Suprapubic skin (tissue), 4 donors: Measurements from ENCODE around the gene UFSP2. TPM values are rescaled to one million over a fixed set of nuclear protein-coding genes. Genes with fewer than 3 reads are reported as not detected.
A peak's percentile ranks its signal among the peaks of the same experiment; 100 is the strongest.

Source experiments
- DNase-seq, 2 donors: peaks; one replicate each; pipeline ENCODE4 v3.0.0-alpha.2; 2019; ENCODE audit warnings: low spot score in 2 of 2
- H3K27ac ChIP-seq: fragments of 200-600 bp; sonication (generic); one replicate; pipeline ENCODE4 v1.5.1; 2019
- H3K27me3 ChIP-seq: fragments of 200-600 bp; sonication (generic); one replicate; pipeline ENCODE4 v1.5.1; 2019
- H3K36me3 ChIP-seq: fragments of 200-600 bp; sonication (generic); one replicate; pipeline ENCODE4 v1.5.1; 2019
- H3K4me1 ChIP-seq: fragments of 200-600 bp; sonication (generic); one replicate; pipeline ENCODE4 v1.5.1; 2019
- H3K4me3 ChIP-seq: fragments of 200-600 bp; sonication (generic); one replicate; pipeline ENCODE4 v1.5.1; 2019; ENCODE audit warnings: mild to moderate bottlenecking
- H3K9me3 ChIP-seq: fragments of 200-600 bp; sonication (generic); one replicate; pipeline ENCODE4 v1.5.1; 2019
- CTCF ChIP-seq, 2 donors: fragments of 200-600 bp in 1 of 2; fragments of 450-650 bp in 1 of 2; sonication (generic) in 1 of 2; IDR thresholded peaks; one replicate each; pipeline ENCODE4 v1.5.1; 2016 to 2019; ENCODE audit warnings: antibody characterized with exemption in 2 of 2, mild to moderate bottlenecking in 1 of 2, moderate library complexity in 1 of 2
- EP300 ChIP-seq: sonication (generic); formaldehyde crosslinking; IDR thresholded peaks from one replicate; pipeline ENCODE4 v1.6.1; 2017; ENCODE audit warnings: antibody characterized with exemption
- POLR2A ChIP-seq, 2 donors: fragments of 450-650 bp; IDR thresholded peaks; one replicate each; pipeline ENCODE4 v1.6.1; 2017; ENCODE audit warnings: antibody characterized with exemption in 2 of 2, mild to moderate bottlenecking in 2 of 2, moderate library complexity in 2 of 2
- POLR2AphosphoS5 ChIP-seq, 3 donors: sonication (generic); formaldehyde crosslinking; IDR thresholded peaks; one replicate each; pipeline ENCODE4 v1.6.1; 2017; ENCODE audit warnings: antibody characterized with exemption in 3 of 3
- WGBS: methylation state at CpG from one replicate; pipeline ENCODE4 v1.1.5; 2018; 5-methylcytosine and 5-hydroxymethylcytosine counted together
- total RNA-seq, 4 donors: library from RNA; depleted of rRNA; stranded (reverse); fragments of >200 nt; gene quantifications; one replicate each; pipeline ENCODE4 v1.1.0, GENCODE V29; 2016

Gene UFSP2
- total RNA-seq, 4 donors from 2014 or later: 20.6 to 35.7 (median 28.7) TPM

GRCh38 chr4:185380320-185380719 is 45.4 kb downstream of the UFSP2 start:
- H3K27me3 ChIP-seq: no peaks in the 10 kb centered on the region
- H3K9me3 ChIP-seq: no peaks in the 10 kb centered on the region
- H3K27ac ChIP-seq: peak overlapping the region; percentile 49
- H3K36me3 ChIP-seq: no peaks in the 10 kb centered on the region
- H3K4me1 ChIP-seq: peaks cover 16% of the 10 kb centered on the region
- WGBS: 81% methylated on average over 1 of the region's 1 CpG
- no peak overlapping the region for H3K4me3 ChIP-seq
- no peak for TF ChIP-seq POLR2A (IDR thresholded peaks at IDR 0.05)
- TF ChIP-seq EP300: no peak
- TF ChIP-seq POLR2AphosphoS5 (IDR thresholded peaks at IDR 0.05): no peak
- no peak for TF ChIP-seq CTCF (IDR thresholded peaks at IDR 0.05)
- no peak for DNase-seq

- DNase-seq: no peak
- 87% methylated on average over 13 of the region's 13 CpGs for WGBS
These were observed 46.2 kb downstream of the UFSP2 start for GRCh38 chr4:185379326-185380295.

GRCh38 chr4:185378264-185378663 is 47.5 kb downstream of the UFSP2 start:
- 95% methylated on average over 6 of the region's 6 CpGs for WGBS
- DNase-seq: no peak
- no peak for TF ChIP-seq EP300
- Histone ChIP-seq H3K9me3 (no peaks in the 10 kb centered on the region), H3K36me3 (no peaks in the 10 kb centered on the region), H3K4me3 (no peak overlapping the region), H3K27ac (no peak overlapping the region), H3K27me3 (no peaks in the 10 kb centered on the region), H3K4me1 (no peaks in the 10 kb centered on the region)

More at GRCh38 chr4:185379326-185380295, 46.2 kb downstream of the UFSP2 start:
- no peak for TF ChIP-seq POLR2AphosphoS5 (IDR thresholded peaks at IDR 0.05)
- TF ChIP-seq EP300: no peak
- no peak for TF ChIP-seq POLR2A (IDR thresholded peaks at IDR 0.05)
- TF ChIP-seq CTCF (IDR thresholded peaks at IDR 0.05): no peak
- Histone ChIP-seq H3K9me3 (no peaks in the 10 kb centered on the region), H3K4me3 (no peak overlapping the region), H3K27ac (peak overlapping the region; percentile 49), H3K4me1 (peaks cover 11% of the 10 kb centered on the region), H3K27me3 (no peaks in the 10 kb centered on the region), H3K36me3 (no peaks in the 10 kb centered on the region)

GRCh38 chr4:185374573-185374972 is 51.2 kb downstream of the UFSP2 start:
- H3K27ac ChIP-seq: no peak overlapping the region
- no peak for TF ChIP-seq POLR2A (IDR thresholded peaks at IDR 0.05)
- no peak for TF ChIP-seq POLR2AphosphoS5 (IDR thresholded peaks at IDR 0.05)
- TF ChIP-seq CTCF (IDR thresholded peaks at IDR 0.05): no peak
- no peak for TF ChIP-seq EP300
- no peaks in the 10 kb centered on the region for H3K4me1 ChIP-seq
- H3K4me3 ChIP-seq: no peak overlapping the region
- WGBS: 83% methylated on average over 6 of the region's 6 CpGs
- H3K36me3 ChIP-seq: peaks cover 6% of the 10 kb centered on the region
- H3K27me3 ChIP-seq: no peaks in the 10 kb centered on the region
- DNase-seq: no peak
- no peaks in the 10 kb centered on the region for H3K9me3 ChIP-seq

GRCh38 chr4:185374027-185374426 is 51.7 kb downstream of the UFSP2 start:
- no peaks in the 10 kb centered on the region for H3K4me1 ChIP-seq
- no peak for DNase-seq
- no peaks in the 10 kb centered on the region for H3K9me3 ChIP-seq
- 85% methylated on average over 7 of the region's 7 CpGs for WGBS
- H3K36me3 ChIP-seq: peaks cover 6% of the 10 kb centered on the region
- no peaks in the 10 kb centered on the region for H3K27me3 ChIP-seq
- H3K27ac ChIP-seq: no peak overlapping the region
- H3K4me3 ChIP-seq: no peak overlapping the region
- TF ChIP-seq CTCF (IDR thresholded peaks at IDR 0.05) (no peak), EP300 (no peak), POLR2A (IDR thresholded peaks at IDR 0.05) (no peak), POLR2AphosphoS5 (IDR thresholded peaks at IDR 0.05) (no peak)
